ENCODE results near the gene TUFM. TPM values are rescaled to one million over a fixed set of nuclear protein-coding genes. Genes with fewer than 3 reads are reported as not detected.
"Not testable (repeated sequence)": the region's sequence is repeated elsewhere in the genome, so short reads cannot be mapped to it uniquely, and the experiment has no call there.

Gene TUFM
- 10 to 100 TPM; 48.3 to 92.9 (median 61.6) TPM for total RNA-seq

GRCh38 chr16:28846080-28846932 is at the start of gene TUFM:
TUFM (minus strand) TSS chr16:28846348; CDS start chr16:28846269, 79 bp downstream.
- intact Hi-C loops (cut with DNase I; ENCODE audit: low total_unique reads): no loop called here

GRCh38 chr16:28895609-28896008 is 49.5 kb upstream of the TUFM start:
- H3K9me3 ChIP-seq: no peaks in the 10 kb centered on the region
- H3K27ac ChIP-seq: no peak overlapping the region
- no peaks in the 10 kb centered on the region for H3K36me3 ChIP-seq
- no peak overlapping the region for H3K4me3 ChIP-seq
- intact Hi-C loops (cut with DNase I; ENCODE audit: low total_unique reads): no loop called here
- no peak for DNase-seq
- H3K27me3 ChIP-seq: no peaks in the 10 kb centered on the region
- H3K4me1 ChIP-seq: no peaks in the 10 kb centered on the region
- TF ChIP-seq POLR2A (IDR thresholded peaks at IDR 0.05) (no peak), CTCF (IDR thresholded peaks at IDR 0.05) (no peak)

More at GRCh38 chr16:28846080-28846932, at the start of gene TUFM:
- Histone ChIP-seq H3K36me3 (no peaks in the 10 kb centered on the region), H3K27ac (peak within 1 kb of the TSS; percentile 92 to 94), H3K4me3 (peak within 1 kb of the TSS; percentile 90), H3K27me3 (no peaks in the 10 kb centered on the region), H3K4me1 (peaks cover 3 to 7% of the 10 kb centered on the region in 2 donors), H3K9me3 (no peaks in the 10 kb centered on the region)
- TF ChIP-seq CTCF (IDR thresholded peaks at IDR 0.05) (peak; percentile 44 to 84 (median 77)), POLR2A (IDR thresholded peaks at IDR 0.05) (peak in 1 of 2 donors; percentile 67)
- peak; percentile 97 to 98 for DNase-seq

GRCh38 chr16:28893291-28893690 is 47.1 kb upstream of the TUFM start:
- Histone ChIP-seq H3K4me3 (no peak overlapping the region), H3K27ac (no peak overlapping the region), H3K36me3 (no peaks in the 10 kb centered on the region), H3K9me3 (no peaks in the 10 kb centered on the region), H3K27me3 (no peaks in the 10 kb centered on the region), H3K4me1 (no peaks in the 10 kb centered on the region)
- TF ChIP-seq POLR2A (IDR thresholded peaks at IDR 0.05) (no peak), CTCF (IDR thresholded peaks at IDR 0.05) (no peak)
- intact Hi-C loops (cut with DNase I; ENCODE audit: low total_unique reads): no loop called here
- DNase-seq: no peak

GRCh38 chr16:28891964-28892890 is 46.1 kb upstream of the TUFM start:
- H3K27ac ChIP-seq: no peak overlapping the region
- intact Hi-C loops (cut with DNase I; ENCODE audit: low total_unique reads): no loop called here
- no peaks in the 10 kb centered on the region for H3K36me3 ChIP-seq
- H3K4me3 ChIP-seq: no peak overlapping the region
- no peaks in the 10 kb centered on the region for H3K4me1 ChIP-seq
- no peaks in the 10 kb centered on the region for H3K9me3 ChIP-seq
- DNase-seq: no peak
- no peaks in the 10 kb centered on the region for H3K27me3 ChIP-seq
- TF ChIP-seq CTCF (IDR thresholded peaks at IDR 0.05): no peak
- no peak for TF ChIP-seq POLR2A (IDR thresholded peaks at IDR 0.05)

GRCh38 chr16:28890355-28890754 is 44.2 kb upstream of the TUFM start:
- H3K27ac ChIP-seq; H3K4me3 ChIP-seq; DNase-seq; H3K9me3 ChIP-seq; intact Hi-C loops (cut with DNase I; ENCODE audit: low total_unique reads); H3K36me3 ChIP-seq; H3K27me3 ChIP-seq; H3K4me1 ChIP-seq: not testable (repeated sequence)
